Neural crest cell (in vitro differentiated cells): ENCODE data around the gene KCNF1. TPM values are rescaled to one million over a fixed set of nuclear protein-coding genes. Genes with fewer than 3 reads are reported as not detected.
"Not testable (repeated sequence)": the region's sequence is repeated elsewhere in the genome, so short reads cannot be mapped to it uniquely, and the experiment has no call there.

ENCODE experiments used
- DNase-seq: peaks from one replicate; pipeline ENCODE4 v3.0.0; 2021; ENCODE audit warnings: low read depth, mixed read lengths, low spot score
- H3K27ac Mint-ChIP-seq: one replicate; pipeline ENCODE4 v1.8.0; 2021; ENCODE audit warnings: mild to moderate bottlenecking, mixed read lengths; ENCODE audit not compliant: unreplicated experiment
- H3K27me3 Mint-ChIP-seq: 2 replicates; pipeline ENCODE4 v1.8.0; 2021; ENCODE audit warnings: low read depth, mild to moderate bottlenecking, mixed read lengths
- H3K36me3 Mint-ChIP-seq: 2 replicates; pipeline ENCODE4 v1.8.0; 2021; ENCODE audit warnings: low read depth, mild to moderate bottlenecking, mixed read lengths
- H3K4me1 Mint-ChIP-seq: 2 replicates; pipeline ENCODE4 v1.8.0; 2021; ENCODE audit warnings: mixed read lengths
- H3K4me3 Mint-ChIP-seq: one replicate; pipeline ENCODE4 v1.8.0; 2021; ENCODE audit warnings: mild to moderate bottlenecking, mixed read lengths
- H3K9me3 Mint-ChIP-seq: 2 replicates; pipeline ENCODE4 v1.8.0; 2021; ENCODE audit warnings: mixed read lengths
- CTCF ChIP-seq: fragments of 200-600 bp; sonication (generic); conservative IDR thresholded peaks from 2 replicates; pipeline ENCODE4 v1.5.0; 2021; ENCODE audit warnings: antibody characterized with exemption, mild to moderate bottlenecking
- total RNA-seq: library from RNA; stranded (reverse); gene quantifications from 2 replicates; pipeline ENCODE4 v1.2.1, GENCODE V29; 2021

Gene KCNF1
- total RNA-seq, 1 donor from 2014 or later: 1.1 TPM

GRCh38 chr2:10954856-10955818 is 43.4 kb downstream of the KCNF1 start:
- DNase-seq: no peak
- H3K4me3 Mint-ChIP-seq: no peak overlapping the region
- peaks cover 5% of the 10 kb centered on the region for H3K4me1 Mint-ChIP-seq
- H3K36me3 Mint-ChIP-seq: peaks cover 8% of the 10 kb centered on the region
- H3K27me3 Mint-ChIP-seq: peaks cover 1% of the 10 kb centered on the region
- peaks cover 7% of the 10 kb centered on the region for H3K9me3 Mint-ChIP-seq
- no peak for TF ChIP-seq CTCF
- peak overlapping the region; percentile 62 for H3K27ac Mint-ChIP-seq

GRCh38 chr2:10956006-10956790 is 44.5 kb downstream of the KCNF1 start:
- no peaks in the 10 kb centered on the region for H3K27me3 Mint-ChIP-seq
- H3K27ac Mint-ChIP-seq: no peak overlapping the region
- H3K9me3 Mint-ChIP-seq: peaks cover 6% of the 10 kb centered on the region
- no peak overlapping the region for H3K4me3 Mint-ChIP-seq
- DNase-seq: no peak
- peaks cover 5% of the 10 kb centered on the region for H3K4me1 Mint-ChIP-seq
- TF ChIP-seq CTCF: no peak
- H3K36me3 Mint-ChIP-seq: peaks cover 6% of the 10 kb centered on the region

GRCh38 chr2:10957391-10957790 is 45.7 kb downstream of the KCNF1 start:
- Mint-ChIP-seq H3K9me3 (peaks cover 6% of the 10 kb centered on the region), H3K36me3 (peaks cover 6% of the 10 kb centered on the region), H3K27me3 (no peaks in the 10 kb centered on the region), H3K4me1 (peaks cover 5% of the 10 kb centered on the region), H3K27ac (no peak overlapping the region), H3K4me3 (no peak overlapping the region)
- no peak for DNase-seq
- no peak for TF ChIP-seq CTCF

- not testable (repeated sequence) for H3K36me3 Mint-ChIP-seq, H3K27me3 Mint-ChIP-seq, H3K9me3 Mint-ChIP-seq, DNase-seq, H3K4me3 Mint-ChIP-seq, H3K27ac Mint-ChIP-seq, H3K4me1 Mint-ChIP-seq
Measured at GRCh38 chr2:10958452-10958851, 46.7 kb downstream of the KCNF1 start.

- peaks cover 10% of the 10 kb centered on the region for H3K4me1 Mint-ChIP-seq
- H3K27ac Mint-ChIP-seq: no peak overlapping the region
- no peak for DNase-seq
Measured at GRCh38 chr2:10960606-10961489, 49.1 kb downstream of the KCNF1 start.

More at GRCh38 chr2:10960606-10961489, 49.1 kb downstream of the KCNF1 start:
- H3K27me3 Mint-ChIP-seq: peaks cover 3% of the 10 kb centered on the region
- H3K36me3 Mint-ChIP-seq: no peaks in the 10 kb centered on the region
- peaks cover 4% of the 10 kb centered on the region for H3K9me3 Mint-ChIP-seq
- TF ChIP-seq CTCF: no peak
- H3K4me3 Mint-ChIP-seq: no peak overlapping the region
